Heart left ventricle (tissue), 16 donors: ENCODE results near the gene HRAS. TPM values are rescaled to one million over a fixed set of nuclear protein-coding genes. Genes with fewer than 3 reads are reported as not detected.
A peak's percentile ranks its signal among the peaks of the same experiment; 100 is the strongest.

Experiments
- ATAC-seq, 4 donors: fragments of 200-7000 bp; cut with Tn5 transposase; one replicate each; pipeline ENCODE4 v1.9.1; 2020 to 2022; ENCODE audit warnings: moderate library complexity in 4 of 4, mild to moderate bottlenecking in 3 of 4, moderate number of reproducible peaks in 1 of 4
- DNase-seq, 5 donors: peaks; one replicate each; pipeline ENCODE4 v3.0.0-alpha.2; 2020
- H3K27ac ChIP-seq, 12 donors: fragments of 200-600 bp; sonication (generic) in 4 of 12; one replicate each; pipeline versions ENCODE4 v1.5.0 to v1.8.0; 2016 to 2022; ENCODE audit warnings: mild to moderate bottlenecking in 2 of 12
- H3K27me3 ChIP-seq, 9 donors: fragments of 200-600 bp; sonication (generic) in 2 of 9; one replicate each; pipeline versions ENCODE4 v1.5.1 to v1.8.0; 2016 to 2022; ENCODE audit warnings: mild to moderate bottlenecking in 3 of 9
- H3K36me3 ChIP-seq, 9 donors: fragments of 200-600 bp; sonication (generic) in 2 of 9; one replicate each; pipeline versions ENCODE4 v1.5.0 to v1.8.0; 2018 to 2022; ENCODE audit warnings: mild to moderate bottlenecking in 2 of 9
- H3K4me1 ChIP-seq, 12 donors: fragments of 200-600 bp; sonication (generic) in 4 of 12; one replicate each; pipeline versions ENCODE4 v1.5.0 to v1.8.0; 2016 to 2022; ENCODE audit warnings: mild to moderate bottlenecking in 3 of 12
- H3K4me3 ChIP-seq, 12 donors: fragments of 200-600 bp; sonication (generic) in 4 of 12; one replicate each; pipeline versions ENCODE4 v1.5.0 to v1.8.0; 2017 to 2022; ENCODE audit warnings: mild to moderate bottlenecking in 9 of 12, moderate library complexity in 4 of 12
- H3K9me3 ChIP-seq, 12 donors: fragments of 200-600 bp; sonication (generic) in 4 of 12; one replicate each; pipeline versions ENCODE4 v1.5.0 to v1.8.0; 2016 to 2022; ENCODE audit warnings: mild to moderate bottlenecking in 1 of 12
- POLR2A ChIP-seq, 2 donors: fragments of 450-650 bp; IDR thresholded peaks; one replicate each; pipeline ENCODE4 v1.6.1; 2017; ENCODE audit warnings: antibody characterized with exemption in 2 of 2, mild to moderate bottlenecking in 2 of 2, moderate library complexity in 2 of 2
- WGBS, 4 donors: extraction: QIAGEN DNeasy Blood & Tissue Kit in 2 of 4; methylation state at CpG; one replicate each; pipeline versions ENCODE4 v1.1.5 to v1.1.7; 2013 to 2018; 5-methylcytosine and 5-hydroxymethylcytosine counted together
- intact Hi-C, 10 donors: fragments of 100-400 bp; cut with DNase I; formaldehyde crosslinking; loops; one replicate each; pipeline versions ENCODE4 v1.11.1 to v1.14.2; 2022
- polyA plus RNA-seq, 2 donors: library from polyadenylated mRNA; stranded (reverse); fragments of 200-250 nt; gene quantifications; one replicate each; pipeline ENCODE4 v1.2.3, GENCODE V29; 2013
- total RNA-seq, 9 donors: library from RNA; depleted of rRNA in 2 of 9; stranded (reverse); fragments of >200 nt in 2 of 9; fragmentation: NEBNext Ultra II Directional in 3 of 9; extraction: Animal tissue kit (Norgen Biotek cat#: 25700) in 3 of 9; gene quantifications; one replicate each; pipeline versions ENCODE4 v1.1.0 to v1.2.4, GENCODE V29; 2016 to 2023
- TF ChIP-seq, protein P1 (sequence below), 12 donors: fragments of 200-600 bp; sonication (generic) in 4 of 12; IDR thresholded peaks; one replicate each; pipeline versions ENCODE4 v1.5.0 to v1.8.0; 2018 to 2022; ENCODE audit warnings: antibody characterized with exemption in 12 of 12, mild to moderate bottlenecking in 5 of 12
- donor health status: ischemic (EF 13 %, LVEDD 7.1; RV severe dilation, severe dysfunction).
- donor health status: healthy with polysubstance abuse.
- donor health status: DM: no; HTN: yes; CAD: no.
- donor health status: DM: no; HTN: no; CAD: no.
- donor health status: ischemic (EF 25% LVEDD 6.9; RV normal size, moderate dysfunction).
- donor health status: ischemic (EF 25% LVEDD 5.7; RV mildly dilated, moderate dysfunction).
- donor health status: healthy.
- donor health status: DM: yes; HTN: yes; CAD: no.
- donor health status: ischemic (EF 35%, LVEDD 5.7; RV mildly dilated, moderate dysfunction).
- donor health status: nonischemic (EF 11% LVEDD 7.7; RV severe dilation, severe dysfunction).
- donor health status: DM: yes; HTN: yes; CAD: no.
- donor health status: PGD.
- donor health status: ischemic (EF 29% LVEDD 5.4; RV normal size, mild dysfunction).
- donor health status: nonischemic (EF 23%, LVEDD 6.1; RV moderate dilation, normal function).

HRAS gene
- total and polyA plus RNA-seq, 11 donors = 44.0 to 99.3 (median 59.8) TPM

DNA sequence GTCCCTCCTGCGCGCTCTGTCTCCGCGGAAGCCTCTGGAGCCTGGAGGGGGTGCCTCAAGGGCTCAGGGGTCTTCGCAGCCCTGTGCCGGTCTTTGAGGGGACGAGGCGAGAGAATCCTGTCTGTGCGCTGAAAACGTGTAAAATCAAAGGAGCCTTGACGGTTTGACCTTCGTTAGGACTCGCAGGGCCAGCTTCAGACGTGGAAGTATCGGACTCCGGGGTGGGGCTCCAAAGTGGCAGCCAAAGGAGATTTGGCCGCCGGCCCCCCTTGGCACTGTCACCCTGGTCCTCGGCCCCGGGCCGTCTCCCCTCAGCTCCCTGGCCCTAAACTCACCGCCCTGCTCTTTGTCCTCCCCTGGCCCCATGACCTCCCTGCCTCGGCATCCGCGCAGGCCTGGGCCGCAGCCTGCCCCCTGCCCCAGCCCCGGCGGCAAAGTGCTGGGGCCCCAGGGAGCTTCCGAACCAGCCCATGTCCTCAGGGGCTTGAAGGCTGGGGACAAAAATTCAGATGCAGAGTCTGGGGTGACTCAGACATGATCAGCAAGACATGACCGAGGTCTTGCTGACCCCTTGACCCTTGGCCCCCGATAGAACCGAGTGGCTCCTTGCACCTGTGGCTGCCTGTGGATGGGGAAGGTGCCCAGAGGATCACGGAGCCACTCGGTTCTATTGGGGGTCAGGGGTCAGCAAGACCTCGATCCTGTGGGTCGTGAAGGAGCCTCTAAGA lies 33.9 kb upstream of the HRAS start:
- intact Hi-C loops = loop anchor here in 2 of 10 donors (2.0 to 5.0 kb wide), 2 partner anchors 45 to 128 kb away; partner anchors contain the start of genes DEAF1 (in 1 of the 2), IRF7 (in 1 of the 2) and TMEM80 (in 1 of the 2)
- 22 to 47% (median 25%) methylated on average over 18 to 36 of the region's 36 CpGs for WGBS, 4 donors
- Histone ChIP-seq H3K27ac (peak overlapping the region; percentile 87 to 100 (median 98)), H3K4me3 (peak overlapping the region; percentile 64 to 90 (median 76)), H3K4me1 (peaks cover 0 to 32% (median 16%) of the 10 kb centered on the region in 12 donors), H3K9me3 (no peaks in the 10 kb centered on the region), H3K36me3 (no peaks in the 10 kb centered on the region), H3K27me3 (peaks cover 0 to 2% (median 0%) of the 10 kb centered on the region in 9 donors)
- TF ChIP-seq, protein P1, sequence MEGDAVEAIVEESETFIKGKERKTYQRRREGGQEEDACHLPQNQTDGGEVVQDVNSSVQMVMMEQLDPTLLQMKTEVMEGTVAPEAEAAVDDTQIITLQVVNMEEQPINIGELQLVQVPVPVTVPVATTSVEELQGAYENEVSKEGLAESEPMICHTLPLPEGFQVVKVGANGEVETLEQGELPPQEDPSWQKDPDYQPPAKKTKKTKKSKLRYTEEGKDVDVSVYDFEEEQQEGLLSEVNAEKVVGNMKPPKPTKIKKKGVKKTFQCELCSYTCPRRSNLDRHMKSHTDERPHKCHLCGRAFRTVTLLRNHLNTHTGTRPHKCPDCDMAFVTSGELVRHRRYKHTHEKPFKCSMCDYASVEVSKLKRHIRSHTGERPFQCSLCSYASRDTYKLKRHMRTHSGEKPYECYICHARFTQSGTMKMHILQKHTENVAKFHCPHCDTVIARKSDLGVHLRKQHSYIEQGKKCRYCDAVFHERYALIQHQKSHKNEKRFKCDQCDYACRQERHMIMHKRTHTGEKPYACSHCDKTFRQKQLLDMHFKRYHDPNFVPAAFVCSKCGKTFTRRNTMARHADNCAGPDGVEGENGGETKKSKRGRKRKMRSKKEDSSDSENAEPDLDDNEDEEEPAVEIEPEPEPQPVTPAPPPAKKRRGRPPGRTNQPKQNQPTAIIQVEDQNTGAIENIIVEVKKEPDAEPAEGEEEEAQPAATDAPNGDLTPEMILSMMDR (IDR thresholded peaks at IDR 0.05) = no peak
- no peak for TF ChIP-seq POLR2A (IDR thresholded peaks at IDR 0.05)
- peak in 3 of 5 donors; percentile 55 to 78 (median 74) for DNase-seq
- peak in 3 of 4 donors; percentile 11 to 19 (median 19) for ATAC-seq

DNA sequence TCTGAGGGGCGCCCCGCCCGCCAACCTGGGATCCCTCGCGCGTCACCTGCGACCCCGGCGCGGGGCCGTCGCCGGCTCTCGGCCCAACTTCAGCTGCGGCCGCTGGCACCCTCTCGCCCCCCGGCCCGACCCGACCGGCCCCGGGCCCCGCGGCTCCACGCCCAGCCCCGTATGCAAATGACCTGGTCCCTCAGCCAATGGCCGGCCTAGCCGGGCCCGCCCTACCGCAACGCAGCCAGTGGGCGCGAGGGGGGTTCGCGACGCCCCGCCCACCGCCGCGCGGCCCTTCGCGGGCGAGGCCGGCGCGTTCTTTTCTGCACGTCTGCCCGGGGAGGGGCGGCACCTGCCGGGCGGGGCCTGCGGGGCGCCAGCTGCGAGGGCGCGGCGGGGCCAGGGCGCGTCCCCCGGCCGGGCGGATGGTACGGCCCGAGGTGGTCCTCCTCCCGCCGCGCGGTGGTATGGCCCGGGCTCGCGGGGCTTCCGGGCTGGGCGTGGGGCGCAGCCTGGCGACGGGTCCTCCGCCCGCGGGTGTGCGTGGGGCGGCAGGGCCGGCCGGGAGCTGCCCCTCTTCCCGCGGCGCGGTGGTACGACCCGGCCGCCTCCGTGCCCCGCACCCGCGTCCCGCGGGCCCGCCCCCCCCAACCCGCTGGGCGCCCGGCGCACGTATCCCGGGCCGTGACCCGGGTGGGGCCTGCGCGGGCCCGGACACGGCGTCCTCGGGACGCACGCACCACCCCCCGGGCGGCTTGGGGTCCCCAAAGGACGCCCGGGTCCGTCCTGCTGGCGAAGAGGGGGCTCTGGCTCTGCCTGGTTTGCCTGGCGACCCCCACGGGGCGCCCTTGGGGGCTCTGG lies 33.2 kb upstream of the HRAS start:
- no peaks in the 10 kb centered on the region for H3K36me3 ChIP-seq
- WGBS, 4 donors = 1 to 3% (median 1%) methylated on average over 7 to 123 of the region's 123 CpGs; no CpG with 5 or more reads in 1 of the 4 donors
- H3K4me3 ChIP-seq = peak overlapping the region; percentile 64 to 90 (median 76)
- H3K4me1 ChIP-seq = peaks cover 0 to 31% (median 16%) of the 10 kb centered on the region in 12 donors
- no peaks in the 10 kb centered on the region for H3K27me3 ChIP-seq
- TF ChIP-seq, protein P1 (IDR thresholded peaks at IDR 0.05) = no peak
- TF ChIP-seq POLR2A (IDR thresholded peaks at IDR 0.05) = peak; percentile 58 to 65
- H3K27ac ChIP-seq = peak overlapping the region; percentile 87 to 100 (median 98)
- DNase-seq (peak; percentile 93 to 97 (median 95)), ATAC-seq (peak; percentile 89 to 94 (median 92))
- intact Hi-C loops = loop anchor here in 2 of 10 donors (2.0 to 5.0 kb wide), 2 partner anchors 46 to 129 kb away; partner anchors contain the start of genes DEAF1 (in 1 of the 2), IRF7 (in 1 of the 2) and TMEM80 (in 1 of the 2)
- no peaks in the 10 kb centered on the region for H3K9me3 ChIP-seq

GRCh38 chr11:567629-568292 lies 32.4 kb upstream of the HRAS start:
- DNase-seq (peak in 1 of 5 donors; percentile 70), ATAC-seq (peak in 3 of 4 donors; percentile 4 to 31 (median 26))
- Histone ChIP-seq H3K4me3 (peak overlapping the region; percentile 48 to 90 (median 76)), H3K27ac (peak overlapping the region; percentile 60 to 100 (median 98)), H3K9me3 (no peaks in the 10 kb centered on the region), H3K27me3 (no peaks in the 10 kb centered on the region), H3K36me3 (no peaks in the 10 kb centered on the region), H3K4me1 (peaks cover 0 to 31% (median 16%) of the 10 kb centered on the region in 12 donors)
- intact Hi-C loops = loop anchor here in 2 of 10 donors (2.0 to 5.0 kb wide), 2 partner anchors 47 to 130 kb away; partner anchors contain the start of genes DEAF1 (in 1 of the 2), IRF7 (in 1 of the 2) and TMEM80 (in 1 of the 2)
- TF ChIP-seq POLR2A (IDR thresholded peaks at IDR 0.05) = no peak
- TF ChIP-seq, protein P1 (IDR thresholded peaks at IDR 0.05) = no peak
- WGBS, 4 donors = 18 to 27% (median 23%) methylated on average over 23 to 41 of the region's 41 CpGs
